Brain microvascular endothelial cell (primary cell): Measurements from ENCODE around the gene MX1.

Experiments
- DNase-seq: peaks from one replicate; pipeline ENCODE4 v3.0.0-alpha.2; 2020
- H3K27ac ChIP-seq: fragments of 250-450 bp; sonication (Bioruptor Pico); 2 replicates; pipeline ENCODE4 v1.5.1; 2020; ENCODE audit warnings: mild to moderate bottlenecking, moderate library complexity
- H3K27me3 ChIP-seq: fragments of 250-450 bp; sonication (Bioruptor Pico); replicated peaks from 2 replicates; pipeline ENCODE4 v1.5.1; 2020; ENCODE audit warnings: mild to moderate bottlenecking
- H3K36me3 ChIP-seq: fragments of 250-450 bp; sonication (Bioruptor Pico); replicated peaks from 2 replicates; pipeline ENCODE4 v1.5.1; 2020; ENCODE audit warnings: mild to moderate bottlenecking
- H3K4me3 ChIP-seq: 2 replicates; pipeline ENCODE4 v1.5.1; 2011; ENCODE audit warnings: low read depth, mild to moderate bottlenecking, control low read depth, low read length, moderate library complexity
- in situ Hi-C: cut with HindIII; loops from 2 replicates; pipeline ENCODE4 v1.10.0; 2017; ENCODE audit warnings: low sequenced_read_pairs, low pct_ligation_motif_present
- TF ChIP-seq, protein P1 (sequence below): IDR thresholded peaks from 2 replicates; pipeline ENCODE4 v1.5.1; 2011; ENCODE audit warnings: low read depth, mild to moderate bottlenecking, moderate library complexity, low read length, control low read depth, inconsistent platforms; ENCODE audit errors: missing control alignments

Gene MX1

DNA sequence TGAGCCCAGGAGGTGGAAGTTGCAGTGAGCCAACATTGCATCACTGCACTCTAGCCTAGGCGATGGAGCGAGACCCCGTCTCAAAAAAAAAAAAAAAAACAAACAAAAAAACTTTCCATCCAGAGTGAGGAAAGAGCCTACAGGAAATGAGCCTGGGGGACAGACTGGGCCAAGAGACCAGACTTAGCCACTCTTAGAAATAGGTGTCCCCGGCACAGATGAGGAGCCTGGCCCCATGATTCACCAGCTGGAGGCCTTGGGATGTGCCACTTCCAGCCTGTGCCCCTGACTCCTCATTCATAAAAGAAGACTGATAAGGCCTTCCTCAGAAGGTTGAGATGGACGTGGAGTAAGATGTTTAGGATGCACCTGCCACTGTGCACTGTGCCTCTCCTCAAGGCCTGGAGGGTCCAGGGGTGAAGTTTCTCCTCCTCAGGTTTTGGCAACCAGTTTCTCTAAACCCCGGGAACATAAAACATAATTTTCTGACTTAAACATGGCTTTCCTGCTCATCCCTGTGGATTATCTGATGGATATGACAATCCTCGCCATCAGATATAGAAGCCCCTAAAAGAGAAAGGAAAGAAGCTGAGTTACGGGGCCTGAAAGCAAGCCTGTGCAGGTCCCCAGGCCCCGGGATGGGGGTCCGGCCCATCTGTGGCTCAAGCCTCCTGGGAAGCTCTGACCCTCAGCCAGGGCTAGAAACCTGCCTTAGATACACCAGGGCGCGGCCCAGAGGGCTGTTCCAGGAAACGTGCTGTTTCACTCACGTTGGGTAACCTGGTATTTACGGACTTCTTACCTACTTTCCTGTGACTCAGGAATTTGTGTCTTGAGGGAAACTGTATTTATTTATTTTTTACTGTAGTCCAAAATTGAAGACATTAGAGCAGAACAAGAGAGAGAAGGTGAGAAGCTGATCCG, 26.0 kb downstream of the MX1 start:
- in situ Hi-C loops, result no loop called here
- Histone ChIP-seq H3K27me3 (no peaks in the 10 kb centered on the region), H3K27ac (no peak overlapping the region), H3K36me3 (no peaks in the 10 kb centered on the region), H3K4me3 (no peak overlapping the region)
- DNase-seq, result no peak
- TF ChIP-seq, protein P1, sequence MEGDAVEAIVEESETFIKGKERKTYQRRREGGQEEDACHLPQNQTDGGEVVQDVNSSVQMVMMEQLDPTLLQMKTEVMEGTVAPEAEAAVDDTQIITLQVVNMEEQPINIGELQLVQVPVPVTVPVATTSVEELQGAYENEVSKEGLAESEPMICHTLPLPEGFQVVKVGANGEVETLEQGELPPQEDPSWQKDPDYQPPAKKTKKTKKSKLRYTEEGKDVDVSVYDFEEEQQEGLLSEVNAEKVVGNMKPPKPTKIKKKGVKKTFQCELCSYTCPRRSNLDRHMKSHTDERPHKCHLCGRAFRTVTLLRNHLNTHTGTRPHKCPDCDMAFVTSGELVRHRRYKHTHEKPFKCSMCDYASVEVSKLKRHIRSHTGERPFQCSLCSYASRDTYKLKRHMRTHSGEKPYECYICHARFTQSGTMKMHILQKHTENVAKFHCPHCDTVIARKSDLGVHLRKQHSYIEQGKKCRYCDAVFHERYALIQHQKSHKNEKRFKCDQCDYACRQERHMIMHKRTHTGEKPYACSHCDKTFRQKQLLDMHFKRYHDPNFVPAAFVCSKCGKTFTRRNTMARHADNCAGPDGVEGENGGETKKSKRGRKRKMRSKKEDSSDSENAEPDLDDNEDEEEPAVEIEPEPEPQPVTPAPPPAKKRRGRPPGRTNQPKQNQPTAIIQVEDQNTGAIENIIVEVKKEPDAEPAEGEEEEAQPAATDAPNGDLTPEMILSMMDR, result no peak

DNA sequence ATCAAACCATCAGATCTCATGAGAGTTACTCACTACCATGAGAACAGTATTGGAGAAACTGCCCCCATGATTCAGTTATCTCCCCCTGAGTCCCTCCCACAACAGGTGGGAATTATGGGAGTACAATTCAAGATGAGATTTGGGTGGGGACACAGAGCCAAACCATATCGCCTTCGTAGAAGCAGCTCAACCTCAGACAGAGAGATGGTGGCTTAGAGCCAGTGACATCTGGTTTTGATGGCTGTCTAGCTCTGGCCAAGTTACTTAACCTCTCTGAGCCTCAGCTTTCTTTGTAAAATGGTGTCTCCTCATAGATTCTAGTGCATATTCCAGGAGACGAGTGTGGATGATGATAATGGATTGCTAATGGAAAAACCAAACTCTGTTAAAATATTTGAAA, 27.2 kb downstream of the MX1 start:
- in situ Hi-C loops, result no loop called here
- H3K36me3 ChIP-seq, result no peaks in the 10 kb centered on the region
- no peak overlapping the region for H3K4me3 ChIP-seq
- H3K27ac ChIP-seq, result no peak overlapping the region
- no peak for DNase-seq
- no peaks in the 10 kb centered on the region for H3K27me3 ChIP-seq
- TF ChIP-seq, protein P1, result no peak

DNA sequence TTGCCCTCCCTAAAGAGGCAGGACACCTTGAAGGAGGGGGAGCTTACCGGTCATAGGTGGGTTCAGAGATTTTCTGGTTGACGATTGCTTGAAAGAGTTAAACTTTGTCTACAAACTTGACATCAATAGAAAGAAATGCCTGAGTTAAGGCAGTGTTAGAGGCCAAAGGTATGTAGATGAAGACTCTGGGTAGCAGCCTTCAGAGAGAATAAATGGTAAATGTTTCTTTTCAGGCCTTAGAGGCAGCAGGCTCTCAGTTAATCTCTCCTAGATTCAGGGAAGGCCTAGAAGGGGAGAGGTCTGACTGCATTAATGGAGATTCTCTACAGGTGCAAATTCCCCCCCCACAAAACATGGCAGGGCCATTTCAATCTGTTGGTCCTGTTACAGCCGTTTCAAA, 27.7 kb downstream of the MX1 start:
- DNase-seq, result no peak
- no peak overlapping the region for H3K27ac ChIP-seq
- H3K4me3 ChIP-seq, result no peak overlapping the region
- no peaks in the 10 kb centered on the region for H3K36me3 ChIP-seq
- H3K27me3 ChIP-seq, result no peaks in the 10 kb centered on the region
- in situ Hi-C loops, result no loop called here
- TF ChIP-seq, protein P1, result no peak

DNA sequence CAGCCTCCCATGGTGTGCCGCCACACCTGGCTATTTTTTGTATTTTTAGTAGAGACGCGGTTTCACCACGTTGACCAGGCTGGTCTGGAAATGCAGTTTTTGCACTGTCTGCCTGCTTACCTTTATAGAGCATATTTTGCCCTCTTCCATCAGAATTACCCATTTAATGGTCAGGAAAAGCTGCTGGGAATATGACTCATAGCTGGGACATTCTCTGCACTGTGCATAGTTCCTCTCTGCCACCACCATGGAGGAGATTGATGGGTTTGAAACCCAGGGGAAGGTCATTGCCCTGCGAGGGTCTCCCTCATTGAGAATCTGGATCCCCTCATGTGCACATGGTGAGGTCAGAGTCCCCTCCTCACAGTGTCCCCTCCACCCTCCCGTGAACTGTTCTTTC, 32.1 kb downstream of the MX1 start:
- TF ChIP-seq, protein P1, result no peak
- in situ Hi-C loops, result no loop called here

DNA sequence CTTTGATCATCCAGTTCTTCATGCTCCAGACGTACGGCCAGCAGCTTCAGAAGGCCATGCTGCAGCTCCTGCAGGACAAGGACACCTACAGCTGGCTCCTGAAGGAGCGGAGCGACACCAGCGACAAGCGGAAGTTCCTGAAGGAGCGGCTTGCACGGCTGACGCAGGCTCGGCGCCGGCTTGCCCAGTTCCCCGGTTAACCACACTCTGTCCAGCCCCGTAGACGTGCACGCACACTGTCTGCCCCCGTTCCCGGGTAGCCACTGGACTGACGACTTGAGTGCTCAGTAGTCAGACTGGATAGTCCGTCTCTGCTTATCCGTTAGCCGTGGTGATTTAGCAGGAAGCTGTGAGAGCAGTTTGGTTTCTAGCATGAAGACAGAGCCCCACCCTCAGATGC, 32.5 kb downstream of the MX1 start:
- H3K4me3 ChIP-seq, result no peak overlapping the region
- no peaks in the 10 kb centered on the region for H3K27me3 ChIP-seq
- no peak overlapping the region for H3K27ac ChIP-seq
- no peak for DNase-seq
- TF ChIP-seq, protein P1, result no peak
- no peaks in the 10 kb centered on the region for H3K36me3 ChIP-seq
- in situ Hi-C loops, result no loop called here

More for the DNA sequence above, 32.1 kb downstream of the MX1 start:
- no peak overlapping the region for H3K4me3 ChIP-seq
- no peak for DNase-seq
- no peaks in the 10 kb centered on the region for H3K27me3 ChIP-seq
- no peak overlapping the region for H3K27ac ChIP-seq
- no peaks in the 10 kb centered on the region for H3K36me3 ChIP-seq
